CD4-positive, alpha-beta T cell treated with Interleukin-17A for 4 hours (primary cell): Measurements from ENCODE around the gene POLRMT.
"Not testable (repeated sequence)": the region's sequence is repeated elsewhere in the genome, so short reads cannot be mapped to it uniquely, and the experiment has no call there.

ENCODE experiments used
- DNase-seq: peaks from one replicate; pipeline ENCODE4 v3.0.0-alpha.2; 2020; ENCODE audit warnings: mixed read lengths

The POLRMT gene

GRCh38 chr19:647566-648284, 14.4 kb upstream of the POLRMT start:
- DNase-seq: no peak

GRCh38 chr19:646779-647565, 13.6 kb upstream of the POLRMT start:
- no peak for DNase-seq

GRCh38 chr19:645912-646778, 12.8 kb upstream of the POLRMT start:
- DNase-seq: no peak

- DNase-seq: no peak
Observed at GRCh38 chr19:644789-645188, 11.5 kb upstream of the POLRMT start.

GRCh38 chr19:644363-644762, 11.0 kb upstream of the POLRMT start:
- no peak for DNase-seq

GRCh38 chr19:643736-644135, 10.4 kb upstream of the POLRMT start:
- no peak for DNase-seq

GRCh38 chr19:642767-643727, 9.7 kb upstream of the POLRMT start:
- DNase-seq: no peak

- no peak for DNase-seq
Observed at GRCh38 chr19:641702-642101, 8.4 kb upstream of the POLRMT start.

- no peak for DNase-seq
Observed at GRCh38 chr19:640606-641189, 7.4 kb upstream of the POLRMT start.

GRCh38 chr19:640161-640558, 6.8 kb upstream of the POLRMT start:
- no peak for DNase-seq

- peak; percentile 99 for DNase-seq
Observed at GRCh38 chr19:639253-640160, 6.2 kb upstream of the POLRMT start, which contains the start of gene FGF22. TSS of gene FGF22 (plus strand) at chr19:639879. CDS start at chr19:639926, 47 bp downstream.

- DNase-seq: no peak
Observed at GRCh38 chr19:638906-639252, 5.5 kb upstream of the POLRMT start.

GRCh38 chr19:634975-635652, 1.8 kb upstream of the POLRMT start:
- no peak for DNase-seq

- no peak for DNase-seq
Observed at GRCh38 chr19:633786-634639, 676 bp upstream of the POLRMT start.

GRCh38 chr19:632579-633067, 714 bp downstream of the POLRMT start:
- peak; percentile 18 for DNase-seq

- DNase-seq: no peak
Observed at GRCh38 chr19:629961-630714, 3.2 kb downstream of the POLRMT start.

- not testable (repeated sequence) for DNase-seq
Observed at GRCh38 chr19:629515-629914, 3.8 kb downstream of the POLRMT start.

- peak; percentile 33 for DNase-seq
Observed at GRCh38 chr19:628168-628567, 5.2 kb downstream of the POLRMT start.
